OCI-LY1 (cell line): ENCODE measurements around the gene LINS1.

Experiments used
- CTCF ChIP-seq: fragments of 200-600 bp; sonication (generic), shearing (Covaris generic); IDR thresholded peaks from 2 replicates; pipeline ENCODE4 v1.5.1; 2017; ENCODE audit warnings: mild to moderate bottlenecking, antibody characterized with exemption, low read length, moderate library complexity, mixed read lengths
- EZH2 ChIP-seq: fragments of 200-600 bp; sonication (generic), shearing (Covaris generic); IDR thresholded peaks from 2 replicates; pipeline ENCODE4 v1.8.0; 2017; ENCODE audit warnings: borderline replicate concordance, mixed run types, mild to moderate bottlenecking, antibody characterized with exemption, low read length, moderate library complexity, mixed read lengths

- no peak for TF ChIP-seq CTCF
- no peak for TF ChIP-seq EZH2
Measured at GRCh38 chr15:100650685-100651084, 48.7 kb upstream of the LINS1 start.
